Tibial nerve (tissue), 4 donors: ENCODE results near the gene CABLES2.

Experiments
- EP300 ChIP-seq, 2 donors: sonication (generic); formaldehyde crosslinking; IDR thresholded peaks; one replicate each; pipeline ENCODE4 v1.6.1; 2017; ENCODE audit warnings: antibody characterized with exemption in 2 of 2, mild to moderate bottlenecking in 1 of 2
- POLR2A ChIP-seq, 2 donors: fragments of 450-650 bp; IDR thresholded peaks; one replicate each; pipeline ENCODE4 v1.6.1; 2017; ENCODE audit warnings: antibody characterized with exemption in 2 of 2, mild to moderate bottlenecking in 2 of 2, moderate library complexity in 2 of 2
- TF ChIP-seq, protein P1 (sequence below), 5 experiments: fragments of 200-600 bp in 3 of 5; fragments of 450-650 bp in 2 of 5; sonication (generic) in 3 of 5; IDR thresholded peaks; one replicate each; pipeline ENCODE4 v1.5.1; 2016 to 2019; ENCODE audit warnings: antibody characterized with exemption in 5 of 5, mild to moderate bottlenecking in 3 of 5, moderate library complexity in 2 of 5

DNA sequence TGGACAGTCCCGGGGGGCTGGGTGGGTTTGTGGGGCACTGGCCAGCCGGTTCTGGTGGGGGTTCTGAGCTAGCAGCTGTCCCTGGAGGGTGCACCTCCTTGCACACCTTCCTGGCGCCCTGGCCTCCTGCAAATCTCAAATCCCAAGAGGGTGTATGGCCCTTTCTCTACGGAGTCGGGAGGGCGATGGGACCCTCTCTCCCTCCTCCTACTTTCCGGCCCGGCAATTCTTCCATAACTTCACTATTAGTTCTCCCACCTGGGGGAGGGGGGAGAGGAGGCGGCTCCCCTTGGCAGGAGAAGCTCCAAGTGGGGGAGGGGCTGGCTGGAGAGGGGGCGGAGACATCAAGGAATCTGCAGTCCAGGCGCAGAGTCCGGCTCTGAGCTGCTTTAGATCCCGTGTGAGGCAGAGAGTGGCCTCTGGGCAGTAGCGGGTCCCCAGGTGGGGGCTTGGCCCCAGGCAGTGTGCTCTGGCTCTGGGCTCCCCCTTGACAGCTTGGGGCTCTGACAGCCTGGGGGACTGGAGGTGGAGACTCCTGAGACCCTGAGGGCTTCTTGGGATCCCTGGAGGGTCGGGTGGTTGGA, 38.6 kb downstream of the CABLES2 start:
- TF ChIP-seq, protein P1, sequence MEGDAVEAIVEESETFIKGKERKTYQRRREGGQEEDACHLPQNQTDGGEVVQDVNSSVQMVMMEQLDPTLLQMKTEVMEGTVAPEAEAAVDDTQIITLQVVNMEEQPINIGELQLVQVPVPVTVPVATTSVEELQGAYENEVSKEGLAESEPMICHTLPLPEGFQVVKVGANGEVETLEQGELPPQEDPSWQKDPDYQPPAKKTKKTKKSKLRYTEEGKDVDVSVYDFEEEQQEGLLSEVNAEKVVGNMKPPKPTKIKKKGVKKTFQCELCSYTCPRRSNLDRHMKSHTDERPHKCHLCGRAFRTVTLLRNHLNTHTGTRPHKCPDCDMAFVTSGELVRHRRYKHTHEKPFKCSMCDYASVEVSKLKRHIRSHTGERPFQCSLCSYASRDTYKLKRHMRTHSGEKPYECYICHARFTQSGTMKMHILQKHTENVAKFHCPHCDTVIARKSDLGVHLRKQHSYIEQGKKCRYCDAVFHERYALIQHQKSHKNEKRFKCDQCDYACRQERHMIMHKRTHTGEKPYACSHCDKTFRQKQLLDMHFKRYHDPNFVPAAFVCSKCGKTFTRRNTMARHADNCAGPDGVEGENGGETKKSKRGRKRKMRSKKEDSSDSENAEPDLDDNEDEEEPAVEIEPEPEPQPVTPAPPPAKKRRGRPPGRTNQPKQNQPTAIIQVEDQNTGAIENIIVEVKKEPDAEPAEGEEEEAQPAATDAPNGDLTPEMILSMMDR (IDR thresholded peaks at IDR 0.05): no peak
- no peak for TF ChIP-seq POLR2A (IDR thresholded peaks at IDR 0.05)
- no peak for TF ChIP-seq EP300 (IDR thresholded peaks at IDR 0.05)
